Measurements from ENCODE around the gene ODAM.
"Not testable (repeated sequence)": the region's sequence is repeated elsewhere in the genome, so short reads cannot be mapped to it uniquely, and the experiment has no call there.

The ODAM gene, protein sequence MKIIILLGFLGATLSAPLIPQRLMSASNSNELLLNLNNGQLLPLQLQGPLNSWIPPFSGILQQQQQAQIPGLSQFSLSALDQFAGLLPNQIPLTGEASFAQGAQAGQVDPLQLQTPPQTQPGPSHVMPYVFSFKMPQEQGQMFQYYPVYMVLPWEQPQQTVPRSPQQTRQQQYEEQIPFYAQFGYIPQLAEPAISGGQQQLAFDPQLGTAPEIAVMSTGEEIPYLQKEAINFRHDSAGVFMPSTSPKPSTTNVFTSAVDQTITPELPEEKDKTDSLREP

DNA sequence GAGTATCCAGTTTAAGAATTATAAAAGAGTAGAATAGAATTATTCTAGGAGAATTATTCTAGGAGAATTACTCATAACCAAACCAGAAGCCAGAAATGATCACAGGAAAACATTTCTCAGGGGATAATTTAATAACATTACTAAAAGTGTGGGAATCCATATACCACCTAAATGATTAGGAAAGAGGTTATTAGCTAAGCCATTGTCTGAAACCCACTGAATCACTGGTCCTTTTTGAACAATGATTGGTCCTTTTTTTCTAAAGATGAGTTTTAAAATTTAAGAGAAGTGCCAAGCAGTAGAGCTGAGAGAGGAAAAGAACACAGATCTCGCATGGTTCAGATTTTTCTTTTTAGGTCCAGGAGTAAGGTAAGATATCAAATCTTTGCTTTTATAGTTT, at the start of gene ODAM:
ODAM (plus strand) TSS at position 301 of the 400 bp plus-strand sequence. CDS start 819 bp downstream, outside the sequence.
- no peak for DNase-seq (ENCODE audit: low read depth in 2 of 2)

DNA sequence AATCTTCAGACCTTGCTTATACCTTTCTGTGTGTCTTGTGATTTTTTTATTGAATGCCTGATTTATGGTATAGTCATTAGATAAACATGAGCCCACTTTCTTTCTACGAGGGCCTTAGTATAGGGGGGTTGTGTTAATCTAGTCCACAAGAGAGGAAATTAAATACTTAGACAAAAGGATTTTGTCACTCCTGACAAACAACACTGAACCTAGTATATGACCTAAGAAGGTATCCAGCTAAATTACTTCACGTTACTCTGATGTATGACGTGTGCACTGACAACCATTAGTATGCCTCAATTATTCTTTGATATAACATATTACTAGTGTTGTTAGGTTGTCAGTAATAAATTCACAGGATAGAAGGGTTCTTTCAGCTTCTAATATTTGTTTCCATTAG, 44.3 kb upstream of the ODAM start:
- DNase-seq (ENCODE audit: low read depth in 2 of 2), result no peak

GRCh38 chr4:70152088-70152487, 43.4 kb upstream of the ODAM start:
- no peak for DNase-seq (ENCODE audit: low read depth in 2 of 2)

DNA sequence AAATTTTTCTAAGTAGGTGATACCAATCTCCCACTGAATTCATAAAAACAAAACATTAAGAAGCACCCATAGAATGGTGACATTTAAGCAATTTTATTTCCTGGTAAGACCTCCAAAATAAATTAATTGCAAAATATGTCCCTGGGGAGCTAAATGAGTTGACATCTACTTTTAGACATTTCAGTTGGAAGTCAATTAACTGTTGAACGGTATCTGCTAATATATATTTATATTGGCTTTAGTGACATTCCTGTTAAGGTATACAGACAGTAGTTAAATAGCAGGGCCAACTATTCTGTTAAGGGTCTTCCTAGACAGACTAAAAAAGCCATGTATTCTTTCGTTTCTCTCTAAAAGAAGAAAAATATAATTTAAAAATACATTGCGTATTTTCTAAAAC, 41.6 kb upstream of the ODAM start, which contains the start of gene PRR27:
PRR27 (plus strand) TSS at position 301 of the 400 bp plus-strand sequence. CDS start 139 bp downstream, outside the sequence.
- no peak for DNase-seq (ENCODE audit: low read depth in 2 of 2)

- no peak for DNase-seq (ENCODE audit: low read depth in 2 of 2)
Measured at GRCh38 chr4:70158576-70158975, 36.9 kb upstream of the ODAM start.

DNA sequence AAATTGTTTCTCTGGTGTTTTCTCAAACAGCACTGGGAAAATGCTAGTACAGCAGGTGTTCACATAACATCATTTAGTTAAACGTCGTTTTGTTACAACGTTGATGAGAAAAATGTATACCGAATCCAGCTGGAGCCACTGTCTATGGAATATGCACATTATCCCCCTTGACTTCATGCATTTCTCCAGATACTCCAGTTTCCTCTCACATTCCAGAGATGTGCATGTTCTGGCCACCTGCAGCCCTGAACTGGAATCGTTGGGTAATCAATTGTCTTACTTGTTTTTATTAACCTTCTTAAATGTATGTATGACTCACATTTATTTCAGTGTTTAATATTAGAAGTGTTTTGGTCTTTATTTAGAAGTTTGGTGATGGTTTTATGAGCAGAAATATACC, 18.4 kb upstream of the ODAM start:
- no peak for DNase-seq (ENCODE audit: low read depth in 2 of 2)

DNA sequence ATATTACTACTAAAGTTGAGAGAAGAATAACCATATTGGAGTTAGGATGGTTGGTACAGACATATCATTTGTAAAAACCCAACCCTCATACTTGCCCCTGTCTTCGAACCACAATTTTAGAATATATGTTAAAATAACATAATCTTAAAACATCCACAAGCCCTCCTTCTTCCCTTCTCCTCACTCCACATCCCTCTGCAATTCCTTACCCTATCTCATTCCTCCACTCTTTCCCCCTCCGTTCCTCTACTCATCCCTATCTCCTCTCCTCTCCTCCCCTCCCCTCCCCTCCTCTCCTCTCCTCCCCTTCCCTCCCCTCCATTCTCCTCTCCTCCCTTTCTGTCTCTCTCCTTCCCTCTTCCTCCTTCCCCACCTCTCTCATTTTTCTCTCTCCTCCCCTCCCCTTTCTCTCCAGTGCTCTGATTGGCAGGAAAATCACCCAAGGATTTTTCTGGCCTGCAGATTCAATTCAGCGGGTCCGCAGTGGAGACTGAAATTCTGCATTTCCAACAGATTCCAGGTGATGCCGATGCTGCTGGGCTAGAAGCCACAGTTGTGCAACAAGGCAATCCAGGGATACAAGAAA, 17.4 kb upstream of the ODAM start:
- no peak for DNase-seq (ENCODE audit: low read depth in 2 of 2)

- DNase-seq (ENCODE audit: low read depth in 2 of 2), result no peak
Measured at GRCh38 chr4:70179811-70180210, 15.7 kb upstream of the ODAM start.

DNA sequence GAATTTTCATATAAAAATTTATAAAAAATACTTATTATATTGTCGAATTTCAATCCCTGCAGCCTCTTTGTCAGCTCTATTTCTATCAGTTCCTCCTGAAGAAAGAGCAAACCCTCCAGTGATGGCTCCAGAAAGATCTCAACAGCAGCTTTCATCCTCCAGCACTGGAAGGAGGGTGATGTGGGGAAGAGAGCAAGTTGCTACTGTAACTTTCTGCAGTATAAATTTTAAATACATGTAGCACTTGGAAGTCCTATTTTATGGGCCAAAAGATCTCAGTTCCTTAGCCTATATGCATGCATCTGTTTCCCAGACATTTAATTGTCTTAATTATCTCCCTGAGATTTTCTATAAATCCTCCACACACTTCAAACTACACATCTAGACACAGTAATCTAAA, 13.7 kb upstream of the ODAM start:
- DNase-seq (ENCODE audit: low read depth in 2 of 2), result no peak

GRCh38 chr4:70182517-70183167, 12.9 kb upstream of the ODAM start:
- DNase-seq (ENCODE audit: low read depth in 2 of 2), result no peak

GRCh38 chr4:70183168-70183939, 12.2 kb upstream of the ODAM start:
- no peak for DNase-seq (ENCODE audit: low read depth in 2 of 2)

DNA sequence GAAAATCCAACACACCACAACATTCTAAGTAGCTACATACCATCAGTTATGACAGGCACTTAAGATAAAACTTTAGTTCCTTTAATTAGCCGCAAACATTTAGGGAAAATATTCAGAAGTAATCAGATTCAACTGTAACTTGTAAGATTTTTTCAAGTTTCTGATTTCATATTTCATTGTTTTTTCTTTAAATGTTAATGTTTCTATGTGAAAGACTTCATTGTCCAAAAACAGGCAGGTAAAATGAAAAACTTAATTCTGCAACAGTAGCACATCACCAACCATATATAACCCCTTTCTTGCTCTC, 11.6 kb upstream of the ODAM start:
- no peak for DNase-seq (ENCODE audit: low read depth in 2 of 2)

DNA sequence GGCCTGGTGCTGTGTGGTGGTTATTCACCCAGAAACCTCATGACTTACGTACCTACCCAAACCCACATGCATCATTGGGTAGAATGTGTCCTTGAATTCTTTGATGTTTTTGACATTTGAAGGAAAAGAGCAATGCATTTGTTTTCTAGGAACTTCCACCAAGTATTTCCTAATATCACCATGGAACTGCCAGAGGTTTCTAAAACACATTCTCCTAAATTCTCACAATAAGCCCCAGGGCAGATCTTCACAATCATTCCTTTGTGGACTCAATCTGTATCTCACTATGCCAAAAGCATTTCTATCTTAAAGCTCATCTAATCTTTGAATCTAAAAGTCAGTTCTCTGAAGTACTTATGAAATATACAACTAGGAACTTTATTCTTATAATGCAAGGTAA, 8.3 kb upstream of the ODAM start:
- no peak for DNase-seq (ENCODE audit: low read depth in 2 of 2)

DNA sequence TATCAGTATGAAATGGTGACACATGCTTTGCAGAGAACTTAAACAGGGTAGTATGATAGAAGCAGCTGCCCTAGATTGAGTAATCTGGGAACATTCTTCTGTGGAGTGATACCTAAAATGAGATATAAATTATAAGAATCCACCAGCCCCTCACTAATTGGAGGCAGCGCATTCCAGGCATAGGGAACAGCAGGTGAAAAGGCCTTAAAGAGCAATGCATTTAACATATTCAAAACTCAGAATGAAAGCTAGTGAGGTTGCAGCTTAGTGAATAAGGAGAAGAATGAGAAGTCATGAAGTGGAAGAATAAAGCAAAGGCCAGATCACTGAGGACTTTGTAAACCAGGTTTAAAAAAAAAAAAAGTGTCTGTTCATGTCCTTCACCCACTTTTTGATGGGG, 4.9 kb upstream of the ODAM start:
- no peak for DNase-seq (ENCODE audit: low read depth in 2 of 2)

GRCh38 chr4:70191647-70192046, 3.9 kb upstream of the ODAM start:
- DNase-seq (ENCODE audit: low read depth in 2 of 2), result no peak

DNA sequence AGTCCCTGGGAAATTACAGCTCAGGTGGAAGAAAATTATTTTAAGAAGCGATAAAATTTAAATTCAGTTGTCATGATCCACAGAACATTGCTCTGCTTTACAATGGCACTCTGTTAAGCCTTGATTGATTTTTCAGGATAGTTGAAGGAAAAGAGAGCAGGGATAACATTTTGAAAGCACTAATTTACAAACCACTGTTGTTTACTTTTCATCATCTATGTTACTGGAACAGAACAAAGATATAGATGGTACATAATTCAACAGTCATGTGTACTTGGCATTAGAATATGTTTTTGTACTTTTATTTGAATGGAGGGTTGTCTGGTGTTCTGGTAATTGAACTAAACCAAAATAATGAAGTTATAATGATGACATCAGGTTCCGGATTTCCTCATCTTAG, 2.6 kb upstream of the ODAM start:
- no peak for DNase-seq (ENCODE audit: low read depth in 2 of 2)

- no peak for DNase-seq (ENCODE audit: low read depth in 2 of 2)
Measured at GRCh38 chr4:70196857-70197256, 1.3 kb downstream of the ODAM start.

DNA sequence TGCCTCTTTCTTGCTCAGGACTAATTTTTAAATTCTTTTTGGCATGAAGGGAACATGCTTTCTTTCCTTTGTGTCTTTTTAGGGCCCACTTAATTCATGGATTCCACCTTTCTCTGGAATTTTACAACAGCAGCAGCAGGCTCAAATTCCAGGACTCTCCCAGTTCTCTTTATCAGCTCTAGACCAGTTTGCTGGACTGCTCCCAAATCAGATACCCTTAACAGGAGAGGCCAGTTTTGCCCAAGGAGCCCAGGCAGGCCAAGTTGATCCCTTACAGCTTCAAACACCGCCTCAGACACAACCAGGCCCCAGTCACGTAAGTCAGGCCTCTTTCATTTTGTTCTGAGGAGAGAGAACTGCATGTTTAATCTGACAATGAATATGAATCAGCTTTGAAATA, 2.3 kb downstream of the ODAM start:
- no peak for DNase-seq (ENCODE audit: low read depth in 2 of 2)

DNA sequence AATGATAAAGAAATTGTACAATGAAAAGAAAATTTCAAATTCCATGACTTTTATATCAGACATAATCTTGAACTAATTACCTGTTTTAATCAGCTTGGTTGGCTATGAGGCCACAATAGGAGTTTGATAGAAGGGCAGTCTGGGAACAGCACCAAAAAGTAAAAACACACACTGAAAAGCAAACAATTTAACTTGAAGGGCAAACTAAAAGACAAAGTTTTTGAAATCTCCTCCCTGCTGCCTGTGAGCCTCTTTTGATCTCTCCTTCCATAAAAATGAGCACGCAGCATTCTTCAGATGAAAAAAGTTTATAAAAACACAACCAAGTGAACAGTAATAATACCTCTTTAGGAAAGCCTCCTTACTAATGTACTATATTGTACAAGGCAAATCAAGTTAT, 8.1 kb downstream of the ODAM start:
- DNase-seq (ENCODE audit: low read depth in 2 of 2), result no peak

DNA sequence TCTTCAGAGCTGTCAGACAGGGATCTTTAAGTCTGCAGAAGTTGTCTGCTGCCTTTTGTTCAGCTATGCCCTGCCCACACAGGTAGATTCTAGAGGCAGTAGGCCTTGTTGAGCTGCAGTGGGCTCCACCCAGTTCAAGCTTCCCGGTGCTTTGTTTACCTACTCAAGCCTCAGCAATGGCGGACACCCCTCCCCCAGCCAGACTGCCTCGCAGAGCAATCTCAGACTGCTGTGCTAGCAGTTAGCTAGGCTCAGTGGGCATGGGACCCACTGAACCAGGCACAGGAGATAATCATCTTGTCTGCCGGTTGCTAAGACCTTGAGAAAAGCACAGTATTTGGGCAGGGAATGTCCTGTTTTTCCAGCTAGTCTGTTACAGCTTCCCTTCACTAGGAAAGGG, 17.2 kb downstream of the ODAM start:
- not testable (repeated sequence) for DNase-seq (ENCODE audit: low read depth in 2 of 2)

DNA sequence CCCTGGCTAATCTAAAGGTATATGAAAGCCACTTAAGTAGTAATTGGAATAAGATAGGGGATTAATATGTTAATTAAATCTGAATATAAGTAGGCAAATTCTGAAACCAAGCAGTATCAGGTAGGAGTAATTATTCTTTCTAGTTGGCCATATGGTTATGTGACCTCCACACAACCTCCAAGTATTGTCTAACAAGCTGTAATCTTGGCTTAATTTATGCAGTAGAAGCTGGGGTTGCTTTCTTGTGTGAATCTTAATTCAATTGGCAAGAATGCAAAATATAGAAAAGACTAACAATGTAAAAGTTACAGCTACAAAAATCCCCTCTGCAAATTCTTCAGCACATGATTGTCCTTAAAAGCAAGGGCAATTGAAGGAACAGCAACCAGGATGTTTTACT, 20.6 kb downstream of the ODAM start:
- not testable (repeated sequence) for DNase-seq (ENCODE audit: low read depth in 2 of 2)

DNA sequence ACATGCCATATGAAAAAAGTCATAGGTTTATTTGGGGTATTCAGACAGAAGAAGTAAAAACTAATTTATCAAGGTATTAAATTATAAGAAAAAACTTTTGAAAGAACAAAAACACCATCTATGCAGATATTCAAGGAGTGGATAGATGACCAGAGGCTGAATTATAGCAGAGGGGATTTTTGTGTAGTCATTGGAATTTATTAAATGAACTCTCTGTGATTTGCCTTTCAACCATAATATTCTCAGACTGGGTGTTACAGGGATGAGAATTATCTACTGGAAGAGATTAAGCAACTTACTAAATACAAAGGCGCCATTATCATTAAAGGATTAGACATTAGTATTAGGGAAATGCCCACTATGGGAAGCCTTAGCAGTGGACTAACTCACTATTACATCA, 21.0 kb downstream of the ODAM start:
- not testable (repeated sequence) for DNase-seq (ENCODE audit: low read depth in 2 of 2)

DNA sequence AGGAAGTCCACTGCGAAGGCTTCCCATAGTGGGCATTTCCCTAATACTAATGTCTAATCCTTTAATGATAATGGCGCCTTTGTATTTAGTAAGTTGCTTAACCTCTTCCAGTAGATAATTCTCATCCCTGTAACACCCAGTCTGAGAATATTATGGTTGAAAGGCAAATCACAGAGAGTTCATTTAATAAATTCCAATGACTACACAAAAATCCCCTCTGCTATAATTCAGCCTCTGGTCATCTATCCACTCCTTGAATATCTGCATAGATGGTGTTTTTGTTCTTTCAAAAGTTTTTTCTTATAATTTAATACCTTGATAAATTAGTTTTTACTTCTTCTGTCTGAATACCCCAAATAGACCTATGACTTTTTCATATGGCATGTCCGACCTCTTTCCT, 25.9 kb downstream of the ODAM start:
- DNase-seq (ENCODE audit: low read depth in 2 of 2), result not testable (repeated sequence)

Data from stimulated activated CD4-positive, alpha-beta T cell treated with anti-CD3 and anti-CD28 coated beads, Interleukin-1b, Interleukin-23, amount 100 ng/mL, for 1 hour (primary cell).